Stimulated activated CD4-positive, alpha-beta T cell treated with anti-CD3 and anti-CD28 coated beads, Interleukin-2, amount 100 ng/mL, for 24 hours (primary cell): ENCODE results near the gene NEIL1.
"Not testable (repeated sequence)": the region's sequence is repeated elsewhere in the genome, so short reads cannot be mapped to it uniquely, and the experiment has no call there.

Experiments
- DNase-seq, 2 donors: peaks; one replicate each; pipeline ENCODE4 v3.0.0-alpha.2; 2020

The NEIL1 gene

GRCh38 chr15:75346796-75347221 is at the start of gene NEIL1:
NEIL1 (plus strand) TSS chr15:75347039; CDS start chr15:75348906, 1,867 bp downstream.
- DNase-seq = no peak

- DNase-seq = not testable (repeated sequence)
These were observed 48.1 kb upstream of the NEIL1 start for GRCh38 chr15:75298541-75299310.

GRCh38 chr15:75299311-75299688 is 47.5 kb upstream of the NEIL1 start:
- DNase-seq = peak; percentile 71 to 74

GRCh38 chr15:75300026-75300425 is 46.8 kb upstream of the NEIL1 start:
- DNase-seq = not testable (repeated sequence)

- no peak for DNase-seq
These were observed 44.5 kb upstream of the NEIL1 start for GRCh38 chr15:75302318-75302717.

- DNase-seq = not testable (repeated sequence)
These were observed 44.1 kb upstream of the NEIL1 start for GRCh38 chr15:75302753-75303152.

- DNase-seq = no peak
These were observed 40.7 kb upstream of the NEIL1 start for GRCh38 chr15:75306188-75306587.

- DNase-seq = peak in 1 of 2 donors; percentile 36
These were observed 39.0 kb upstream of the NEIL1 start for GRCh38 chr15:75307778-75308390.

- DNase-seq = no peak
These were observed 37.1 kb upstream of the NEIL1 start for GRCh38 chr15:75309711-75310110.

GRCh38 chr15:75312548-75312947 is 34.3 kb upstream of the NEIL1 start:
- DNase-seq = not testable (repeated sequence)

GRCh38 chr15:75313116-75313845 is 33.6 kb upstream of the NEIL1 start:
- DNase-seq = no peak

- no peak for DNase-seq
These were observed 32.1 kb upstream of the NEIL1 start for GRCh38 chr15:75314552-75315290.

- not testable (repeated sequence) for DNase-seq
These were observed 27.5 kb upstream of the NEIL1 start for GRCh38 chr15:75319231-75319897.

- DNase-seq = no peak
These were observed 25.1 kb upstream of the NEIL1 start for GRCh38 chr15:75321711-75322110.

- no peak for DNase-seq
These were observed 20.9 kb upstream of the NEIL1 start for GRCh38 chr15:75325922-75326321.

- no peak for DNase-seq
These were observed 19.8 kb upstream of the NEIL1 start for GRCh38 chr15:75327005-75327404.

- DNase-seq = no peak
These were observed 19.3 kb upstream of the NEIL1 start for GRCh38 chr15:75327491-75327890.

- no peak for DNase-seq
These were observed 18.1 kb upstream of the NEIL1 start for GRCh38 chr15:75328493-75329314.

GRCh38 chr15:75329571-75329970 is 17.3 kb upstream of the NEIL1 start:
- no peak for DNase-seq

- not testable (repeated sequence) for DNase-seq
These were observed 14.7 kb upstream of the NEIL1 start for GRCh38 chr15:75332093-75332492.

- not testable (repeated sequence) for DNase-seq
These were observed 13.0 kb upstream of the NEIL1 start for GRCh38 chr15:75333654-75334419.
